ENCODE data around the gene WNT5A.

GRCh38 chr3:55490276-55490913 is 3.3 kb upstream of the WNT5A start:
- TF ChIP-seq POLR2A (IDR thresholded peaks at IDR 0.05): no peak
- no peak for TF ChIP-seq CTCF (IDR thresholded peaks at IDR 0.05)

Measured in testis (tissue), 2 donors.